Esophagus muscularis mucosa (tissue), 4 donors: Measurements from ENCODE around the gene ITPRIPL2.

Source experiments
- CTCF ChIP-seq, 3 experiments: fragments of 200-600 bp in 2 of 3; fragments of 450-650 bp in 1 of 3; sonication (generic) in 2 of 3; IDR thresholded peaks; one replicate each; pipeline ENCODE4 v1.5.1; 2017 to 2019; ENCODE audit warnings: antibody characterized with exemption in 3 of 3, mild to moderate bottlenecking in 2 of 3, moderate library complexity in 1 of 3
- EP300 ChIP-seq: sonication (generic); formaldehyde crosslinking; IDR thresholded peaks from one replicate; pipeline ENCODE4 v1.6.1; 2017; ENCODE audit warnings: antibody characterized with exemption
- POLR2A ChIP-seq: fragments of 450-650 bp; IDR thresholded peaks from one replicate; pipeline ENCODE4 v1.6.1; 2017; ENCODE audit warnings: antibody characterized with exemption, moderate library complexity, mild to moderate bottlenecking, low read depth
- POLR2AphosphoS5 ChIP-seq, 2 donors: sonication (generic); formaldehyde crosslinking; IDR thresholded peaks; one replicate each; pipeline ENCODE4 v1.6.1; 2017; ENCODE audit warnings: antibody characterized with exemption in 2 of 2

- TF ChIP-seq CTCF (IDR thresholded peaks at IDR 0.05), result no peak
- TF ChIP-seq EP300, result no peak
- no peak for TF ChIP-seq POLR2A
- TF ChIP-seq POLR2AphosphoS5 (IDR thresholded peaks at IDR 0.05), result no peak
These were observed 48.3 kb downstream of the ITPRIPL2 start for GRCh38 chr16:19162085-19162484.
